Ovary (tissue), 9 donors: ENCODE data around the gene PRCD. TPM values are rescaled to one million over a fixed set of nuclear protein-coding genes. Genes with fewer than 3 reads are reported as not detected.
"Not testable (repeated sequence)": the region's sequence is repeated elsewhere in the genome, so short reads cannot be mapped to it uniquely, and the experiment has no call there.

ENCODE experiments used
- DNase-seq, 5 donors: peaks; one replicate each; pipeline ENCODE4 v3.0.0-alpha.2; 2019 to 2020
- H3K27ac ChIP-seq, 2 donors: fragments of 200-600 bp; one replicate each; pipeline versions ENCODE4 v1.5.1 to v1.8.0; 2019 to 2022
- H3K27me3 ChIP-seq: fragments of 200-600 bp; one replicate; pipeline ENCODE4 v1.8.0; 2022
- H3K36me3 ChIP-seq: fragments of 200-600 bp; sonication (generic); one replicate; pipeline ENCODE4 v1.5.1; 2019
- H3K4me1 ChIP-seq: one replicate; pipeline ENCODE4 v1.8.1; 2013; ENCODE audit warnings: mild to moderate bottlenecking, moderate library complexity; ENCODE audit not compliant: insufficient read depth
- H3K4me3 ChIP-seq: fragments of 200-600 bp; sonication (generic); one replicate; pipeline ENCODE4 v1.5.1; 2017
- H3K9me3 ChIP-seq, 2 donors: fragments of 200-600 bp in 1 of 2; sonication (generic) in 1 of 2; one replicate each; pipeline versions ENCODE4 v1.5.1 to v1.8.1; 2013 to 2019; ENCODE audit warnings: mild to moderate bottlenecking in 1 of 2, moderate library complexity in 1 of 2
- CTCF ChIP-seq, 3 donors: fragments of 450-650 bp in 2 of 3; fragments of 200-600 bp in 1 of 3; IDR thresholded peaks; one replicate each; pipeline versions ENCODE4 v1.5.1 to v1.8.0; 2016 to 2022; ENCODE audit warnings: antibody characterized with exemption in 3 of 3, mild to moderate bottlenecking in 1 of 3
- EP300 ChIP-seq: sonication (generic); formaldehyde crosslinking; IDR thresholded peaks from one replicate; pipeline ENCODE4 v1.6.1; 2017; ENCODE audit warnings: antibody characterized with exemption
- POLR2A ChIP-seq: fragments of 450-650 bp; IDR thresholded peaks from one replicate; pipeline ENCODE4 v1.6.1; 2017; ENCODE audit warnings: antibody characterized with exemption, mild to moderate bottlenecking, moderate library complexity
- WGBS, 3 donors: extraction: QIAGEN DNeasy Blood & Tissue Kit in 1 of 3; methylation state at CpG; one replicate each; pipeline versions ENCODE4 v1.1.5 to v1.1.7; 2013 to 2017; 5-methylcytosine and 5-hydroxymethylcytosine counted together
- intact Hi-C, 4 donors: fragments of 100-400 bp; cut with DNase I; formaldehyde crosslinking; loops; one replicate each; pipeline versions ENCODE4 v1.11.0 to v1.15.1; 2022 to 2023
- polyA plus RNA-seq, 2 donors: library from polyadenylated mRNA; stranded (reverse); fragments of 200-250 nt in 1 of 2; fragments of 350-450 nt in 1 of 2; fragmentation: Illumina TruSeq in 1 of 2; extraction: RNeasy Lipid Tissue Mini Kit (QIAGEN cat#74804) in 1 of 2; gene quantifications; one replicate each; pipeline ENCODE4 v1.2.3, GENCODE V29; 2013 to 2014
- total RNA-seq, 7 donors: library from RNA; depleted of rRNA in 2 of 7; stranded (reverse); fragments of >200 nt in 2 of 7; fragmentation: NEBNext Ultra II Directional in 3 of 7; extraction: Animal tissue kit (Norgen Biotek cat#: 25700) in 3 of 7; gene quantifications; one replicate each; pipeline versions ENCODE4 v1.1.0 to v1.2.4, GENCODE V29; 2016 to 2023
- donor health status: DM: no; HTN: no; CAD: no; lungs with moderate emphysema.
- donor health status: DM: no; HTN: no; CAD: no.
- donor health status: Bipolar disorder and iron deficiency.
- donor health status: DM: yes; HTN: yes; CAD: no.
- donor health status: DM: no; HTN: no; CAD: no.
- donor health status: DM: yes; HTN: yes; CAD: no.

PRCD gene
- total and polyA plus RNA-seq, 9 donors, result 1.5 to 12.2 (median 2.8) TPM

- H3K27ac ChIP-seq, result peak overlapping the region; percentile 41 to 43
- peaks cover 23% of the 10 kb centered on the region for H3K4me1 ChIP-seq
- no peaks in the 10 kb centered on the region for H3K27me3 ChIP-seq
- intact Hi-C loops, result no loop called here
- no peaks in the 10 kb centered on the region for H3K36me3 ChIP-seq
- 17 to 34% (median 18%) methylated on average over 30 of the region's 30 CpGs for WGBS, 3 donors
- no peak for TF ChIP-seq EP300
- peak; percentile 6 for TF ChIP-seq POLR2A
- TF ChIP-seq CTCF (IDR thresholded peaks at IDR 0.05), result no peak
- DNase-seq, result peak in 1 of 5 donors; percentile 44
- H3K4me3 ChIP-seq, result peak overlapping the region; percentile 58
- no peaks in the 10 kb centered on the region for H3K9me3 ChIP-seq
Measured at GRCh38 chr17:76556765-76557367, 17.0 kb downstream of the PRCD start.

- 0 to 1% (median 1%) methylated on average over 55 of the region's 55 CpGs for WGBS, 3 donors
- peak overlapping the region; percentile 41 to 43 for H3K27ac ChIP-seq
- intact Hi-C loops, result no loop called here
- H3K9me3 ChIP-seq, result no peaks in the 10 kb centered on the region
- H3K36me3 ChIP-seq, result no peaks in the 10 kb centered on the region
- peak overlapping the region; percentile 58 for H3K4me3 ChIP-seq
- H3K27me3 ChIP-seq, result no peaks in the 10 kb centered on the region
- TF ChIP-seq EP300 (no peak), CTCF (IDR thresholded peaks at IDR 0.05) (peak; percentile 30 to 74 (median 73)), POLR2A (peak; percentile 85)
- peak; percentile 93 to 95 (median 94) for DNase-seq
- H3K4me1 ChIP-seq, result peaks cover 26% of the 10 kb centered on the region
Measured at GRCh38 chr17:76557368-76558197, 17.7 kb downstream of the PRCD start.

- no peaks in the 10 kb centered on the region for H3K9me3 ChIP-seq
- peaks cover 26% of the 10 kb centered on the region for H3K4me1 ChIP-seq
- no peak for DNase-seq
- no peaks in the 10 kb centered on the region for H3K27me3 ChIP-seq
- peak overlapping the region; percentile 58 for H3K4me3 ChIP-seq
- WGBS, 3 donors, result 1% methylated on average over 14 of the region's 14 CpGs
- no peaks in the 10 kb centered on the region for H3K36me3 ChIP-seq
- intact Hi-C loops, result no loop called here
- TF ChIP-seq EP300 (no peak), CTCF (IDR thresholded peaks at IDR 0.05) (peak in 2 of 3 donors; percentile 13 to 15), POLR2A (no peak)
- peak overlapping the region in 1 of 2 donors; percentile 41 for H3K27ac ChIP-seq
Measured at GRCh38 chr17:76558198-76559095, 18.6 kb downstream of the PRCD start.

- H3K4me1 ChIP-seq, result peaks cover 26% of the 10 kb centered on the region
- DNase-seq, H3K9me3 ChIP-seq, H3K36me3 ChIP-seq, H3K4me3 ChIP-seq, intact Hi-C loops, H3K27me3 ChIP-seq, H3K27ac ChIP-seq: not testable (repeated sequence)
- 76 to 82% (median 80%) methylated on average over 7 of the region's 7 CpGs for WGBS, 3 donors
Measured at GRCh38 chr17:76559460-76559859, 19.6 kb downstream of the PRCD start.
